Right cardiac atrium (tissue), 5 donors: ENCODE measurements around the gene HLA-A. TPM values are rescaled to one million over a fixed set of nuclear protein-coding genes. Genes with fewer than 3 reads are reported as not detected.

Source experiments
- ATAC-seq, 2 donors: fragments of 200-7000 bp; cut with Tn5 transposase; one replicate each; pipeline versions ENCODE4 v1.8.0 to v1.9.1; 2020; ENCODE audit warnings: moderate library complexity in 2 of 2, mild to moderate bottlenecking in 1 of 2
- DNase-seq, 3 donors: peaks; one replicate each; pipeline ENCODE4 v3.0.0-alpha.2; 2020
- H3K27ac ChIP-seq: one replicate; pipeline ENCODE4 v1.5.1; 2013; ENCODE audit warnings: mild to moderate bottlenecking, low read length, control low read depth, moderate library complexity
- H3K27me3 ChIP-seq: one replicate; pipeline ENCODE4 v1.6.1; 2013; ENCODE audit not compliant: control insufficient read depth, insufficient read depth
- H3K4me1 ChIP-seq: one replicate; pipeline ENCODE4 v1.6.1; 2013; ENCODE audit warnings: low read length; ENCODE audit not compliant: control insufficient read depth, insufficient read depth
- H3K4me3 ChIP-seq: one replicate; pipeline ENCODE4 v1.5.1; 2013; ENCODE audit warnings: low read length, control low read depth
- H3K9me3 ChIP-seq: one replicate; pipeline ENCODE4 v1.6.1; 2013; ENCODE audit warnings: low read length; ENCODE audit not compliant: control insufficient read depth
- WGBS: extraction: QIAGEN DNeasy Blood & Tissue Kit; methylation state at CpG from one replicate; pipeline ENCODE4 v1.1.7; 2013; 5-methylcytosine and 5-hydroxymethylcytosine counted together
- intact Hi-C, 4 donors: fragments of 100-400 bp; cut with DNase I; formaldehyde crosslinking; loops; one replicate each; pipeline versions ENCODE4 v1.11.0 to v1.14.0; 2022 to 2023
- polyA plus RNA-seq: library from polyadenylated mRNA; stranded (reverse); fragments of 200-250 nt; gene quantifications from one replicate; pipeline ENCODE4 v1.2.3, GENCODE V29; 2013
- total RNA-seq, 4 donors: library from RNA; stranded (reverse); fragmentation: NEBNext Ultra II Directional; extraction: Animal tissue kit (Norgen Biotek cat#: 25700); gene quantifications; one replicate each; pipeline ENCODE4 v1.2.1, GENCODE V29; 2021
- donor health status: healthy with polysubstance abuse.
- donor health status: DM: no; HTN: yes; CAD: no.
- donor health status: DM: no; HTN: no; CAD: no.
- donor health status: DM: no; HTN: yes; CAD: no; lungs with severe emphysema.
- donor health status: DM: yes; HTN: yes; CAD: no.

HLA-A gene
- total and polyA plus RNA-seq, 5 donors: 215 to 449 (median 307) TPM

GRCh38 chr6:29935273-29935955 lies 6.9 kb upstream of the HLA-A start:
- 0% methylated on average over 1 of the region's 1 CpG for WGBS
- Histone ChIP-seq H3K27ac (no peak overlapping the region), H3K4me3 (no peak overlapping the region), H3K4me1 (no peaks in the 10 kb centered on the region), H3K27me3 (no peaks in the 10 kb centered on the region), H3K9me3 (no peaks in the 10 kb centered on the region)
- DNase-seq (no peak), ATAC-seq (no peak)
- intact Hi-C loops: no loop called here

GRCh38 chr6:29938746-29939508 lies 3.4 kb upstream of the HLA-A start:
- no peaks in the 10 kb centered on the region for H3K27me3 ChIP-seq
- no peak for ATAC-seq
- H3K4me1 ChIP-seq: no peaks in the 10 kb centered on the region
- DNase-seq: no peak
- WGBS: 60% methylated on average over 9 of the region's 9 CpGs
- H3K9me3 ChIP-seq: no peaks in the 10 kb centered on the region
- H3K4me3 ChIP-seq: no peak overlapping the region
- H3K27ac ChIP-seq: no peak overlapping the region
- intact Hi-C loops: no loop called here

- H3K9me3 ChIP-seq: no peaks in the 10 kb centered on the region
- 35% methylated on average over 4 of the region's 4 CpGs for WGBS
- H3K4me1 ChIP-seq: no peaks in the 10 kb centered on the region
- no peak overlapping the region for H3K27ac ChIP-seq
- no peak for ATAC-seq
- no peak for DNase-seq
- H3K4me3 ChIP-seq: no peak overlapping the region
- intact Hi-C loops: loop anchor here in 2 of 4 donors (5.0 kb wide), 1 partner anchor 36 kb away; no protein-coding TSS in a partner anchor
- H3K27me3 ChIP-seq: no peaks in the 10 kb centered on the region
These were observed 1.3 kb upstream of the HLA-A start for GRCh38 chr6:29941016-29941415.

- Histone ChIP-seq H3K4me3 (peak overlapping the region; percentile 46), H3K4me1 (no peaks in the 10 kb centered on the region), H3K9me3 (no peaks in the 10 kb centered on the region), H3K27ac (no peak overlapping the region), H3K27me3 (no peaks in the 10 kb centered on the region)
- DNase-seq (no peak), ATAC-seq (no peak)
- 0% methylated on average over 1 of the region's 1 CpG for WGBS
- intact Hi-C loops: loop anchor here in 2 of 4 donors (5.0 kb wide), 1 partner anchor 36 kb away; no protein-coding TSS in a partner anchor
These were observed 861 bp upstream of the HLA-A start for GRCh38 chr6:29941471-29941870.

GRCh38 chr6:29941916-29942274 lies 437 bp upstream of the HLA-A start:
- no peaks in the 10 kb centered on the region for H3K27me3 ChIP-seq
- 0% methylated on average over 5 of the region's 5 CpGs for WGBS
- DNase-seq (no peak), ATAC-seq (peak in 1 of 2 donors; percentile 29)
- H3K27ac ChIP-seq: peak overlapping the region; percentile 91
- peak overlapping the region; percentile 46 for H3K4me3 ChIP-seq
- no peaks in the 10 kb centered on the region for H3K4me1 ChIP-seq
- intact Hi-C loops: loop anchor here in 2 of 4 donors (5.0 kb wide), 1 partner anchor 35 kb away; no protein-coding TSS in a partner anchor
- H3K9me3 ChIP-seq: no peaks in the 10 kb centered on the region

GRCh38 chr6:29943053-29943966 lies 978 bp downstream of the HLA-A start:
- WGBS: 27% methylated on average over 58 of the region's 58 CpGs
- Histone ChIP-seq H3K9me3 (no peaks in the 10 kb centered on the region), H3K27ac (peak overlapping the region; percentile 60), H3K4me1 (no peaks in the 10 kb centered on the region), H3K4me3 (peak overlapping the region; percentile 46), H3K27me3 (no peaks in the 10 kb centered on the region)
- intact Hi-C loops: loop anchor here in 2 of 4 donors (5.0 kb wide), 1 partner anchor 34 kb away; no protein-coding TSS in a partner anchor
- ATAC-seq (peak in 1 of 2 donors; percentile 20), DNase-seq (peak in 2 of 3 donors; percentile 60 to 77)

- intact Hi-C loops: no loop called here
- H3K9me3 ChIP-seq: no peaks in the 10 kb centered on the region
- no peak overlapping the region for H3K27ac ChIP-seq
- DNase-seq (no peak), ATAC-seq (no peak)
- 75% methylated on average over 4 of the region's 4 CpGs for WGBS
- no peaks in the 10 kb centered on the region for H3K27me3 ChIP-seq
- no peak overlapping the region for H3K4me3 ChIP-seq
- no peaks in the 10 kb centered on the region for H3K4me1 ChIP-seq
These were observed 3.0 kb downstream of the HLA-A start for GRCh38 chr6:29945281-29945820.

- WGBS: 69% methylated on average over 6 of the region's 6 CpGs
- H3K27ac ChIP-seq: no peak overlapping the region
- DNase-seq: no peak
- no peak for ATAC-seq
- intact Hi-C loops: no loop called here
- H3K27me3 ChIP-seq: no peaks in the 10 kb centered on the region
- no peak overlapping the region for H3K4me3 ChIP-seq
- H3K4me1 ChIP-seq: no peaks in the 10 kb centered on the region
- H3K9me3 ChIP-seq: no peaks in the 10 kb centered on the region
These were observed 4.1 kb downstream of the HLA-A start for GRCh38 chr6:29946223-29947076.

GRCh38 chr6:29947077-29947980 lies 5.0 kb downstream of the HLA-A start:
- DNase-seq: no peak
- Histone ChIP-seq H3K27me3 (no peaks in the 10 kb centered on the region), H3K4me3 (no peak overlapping the region), H3K4me1 (no peaks in the 10 kb centered on the region), H3K9me3 (no peaks in the 10 kb centered on the region), H3K27ac (no peak overlapping the region)
- ATAC-seq: no peak
- WGBS: 49% methylated on average over 3 of the region's 3 CpGs
- intact Hi-C loops: no loop called here
